GM21360 (cell line): Measurements from ENCODE around the gene ASMTL.
A peak's percentile ranks its signal among the peaks of the same experiment; 100 is the strongest.
"Not testable (repeated sequence)": the region's sequence is repeated elsewhere in the genome, so short reads cannot be mapped to it uniquely, and the experiment has no call there.

Source experiments
- ATAC-seq: cut with Tn5 transposase; IDR thresholded peaks from one replicate; pipeline ENCODE4 v1.9.1; 2021; ENCODE audit warnings: mild to moderate bottlenecking, moderate library complexity; ENCODE audit not compliant: unreplicated experiment

ASMTL gene

GRCh38 chrX:1462110-1462509 is 9.4 kb upstream of the ASMTL start:
- no peak for ATAC-seq

- no peak for ATAC-seq
These were observed 3.2 kb upstream of the ASMTL start for GRCh38 chrX:1455948-1456280.

DNA sequence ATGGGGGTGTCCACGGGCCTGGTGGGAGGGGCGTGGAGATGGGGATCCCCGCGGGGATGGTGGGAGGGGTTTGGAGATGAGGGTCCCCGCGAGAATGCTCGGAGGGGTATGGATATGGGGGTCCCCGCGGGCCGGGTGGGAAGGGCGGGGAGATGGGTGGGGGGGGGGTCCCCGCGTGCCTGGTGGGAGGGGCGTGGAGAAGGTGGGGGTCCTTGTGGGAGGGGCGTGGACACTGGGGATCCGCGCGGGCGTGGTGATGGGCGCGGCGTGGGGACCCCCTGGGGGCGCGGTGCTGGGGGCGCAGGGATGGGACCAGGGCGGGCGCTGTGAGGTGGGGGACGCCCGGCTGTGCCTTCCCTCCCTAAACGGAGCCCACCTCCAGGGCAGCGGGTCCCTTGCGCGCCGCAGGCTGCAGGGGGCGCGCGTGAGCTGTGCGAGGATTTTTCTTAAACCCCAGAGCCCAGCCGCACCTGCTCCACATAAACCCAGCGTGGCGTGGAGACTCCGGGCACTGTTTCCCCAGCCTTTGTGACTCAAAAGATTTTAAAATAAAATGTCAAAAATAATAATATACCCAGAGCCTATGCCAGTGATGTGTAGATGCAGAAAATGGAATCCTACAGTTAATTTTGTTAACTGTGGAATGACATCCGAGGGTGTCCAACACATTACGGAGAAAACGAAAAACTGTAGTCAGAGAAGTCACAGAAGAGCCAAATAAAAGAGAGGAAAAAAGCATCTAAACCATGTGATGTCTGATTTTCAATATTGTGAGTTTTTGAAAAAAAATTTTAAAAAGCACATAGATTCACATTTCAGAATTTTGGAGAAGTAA is 1.5 kb upstream of the ASMTL start:
- peak; percentile 45 for ATAC-seq

GRCh38 chrX:1453395-1453783 is 680 bp upstream of the ASMTL start:
- ATAC-seq: peak; percentile 11

DNA sequence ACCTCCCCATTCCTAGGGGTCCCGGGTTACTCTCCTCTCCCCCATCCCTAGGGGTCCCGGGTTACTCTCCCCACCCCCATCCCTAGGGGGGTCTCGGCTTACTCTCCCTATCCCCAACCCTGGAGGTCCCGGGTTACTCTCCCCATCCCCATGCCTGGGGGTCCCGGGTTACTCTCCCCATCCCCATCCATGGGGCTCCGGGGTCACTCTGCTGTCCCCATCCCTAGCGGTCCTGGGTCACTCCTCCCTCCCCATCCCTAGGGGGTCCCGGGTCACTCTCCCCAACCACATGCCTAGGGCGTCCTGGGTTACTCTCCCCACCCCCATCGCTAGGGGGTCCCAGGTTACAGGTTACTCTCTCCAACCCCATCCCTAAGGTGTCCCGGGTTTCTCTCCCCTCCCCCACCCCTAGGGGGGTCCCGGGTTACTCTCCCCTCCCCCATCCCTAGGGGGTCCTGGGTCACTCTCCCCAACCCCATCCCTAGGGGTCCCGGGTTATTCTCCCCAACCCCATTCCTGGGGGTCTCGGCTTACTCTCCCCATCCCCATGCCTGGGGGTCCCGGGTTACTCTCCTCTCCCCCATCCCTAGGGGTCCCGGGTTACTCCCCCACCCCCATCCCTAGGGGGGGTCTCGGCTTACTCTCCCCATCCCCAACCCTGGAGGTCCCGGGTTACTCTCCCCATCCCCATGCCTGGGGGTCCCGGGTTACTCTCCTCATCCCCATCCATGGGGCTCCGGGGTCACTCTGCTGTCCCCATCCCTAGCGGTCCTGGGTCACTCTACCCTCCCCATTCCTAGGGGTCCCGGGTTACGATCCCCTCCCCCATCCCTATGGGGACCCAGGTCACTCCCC is 821 bp downstream of the ASMTL start:
- no peak for ATAC-seq

DNA sequence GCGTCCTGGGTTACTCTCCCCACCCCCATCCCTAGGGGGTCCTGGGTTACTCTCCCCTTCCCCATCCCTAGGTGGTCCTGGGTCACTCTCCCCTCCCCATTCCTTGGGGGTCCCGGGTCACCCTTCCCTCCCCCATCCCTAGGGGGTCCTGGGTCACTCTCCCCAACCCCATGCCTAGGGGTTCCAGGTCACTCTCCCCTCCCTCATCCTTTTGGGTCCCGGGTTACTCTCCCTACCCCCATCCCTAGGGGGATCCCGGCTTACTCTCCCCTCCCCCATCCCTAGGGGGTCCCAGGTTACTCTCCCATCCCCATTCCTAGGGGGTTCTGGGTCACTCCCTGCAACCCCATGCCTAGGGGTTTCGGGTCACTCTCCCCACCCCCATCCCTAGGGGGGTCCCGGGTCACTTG is 1.5 kb downstream of the ASMTL start:
- no peak for ATAC-seq

- no peak for ATAC-seq
These were observed 2.1 kb downstream of the ASMTL start for GRCh38 chrX:1450361-1451161.

GRCh38 chrX:1449823-1450149 is 2.9 kb downstream of the ASMTL start:
- ATAC-seq: no peak

DNA sequence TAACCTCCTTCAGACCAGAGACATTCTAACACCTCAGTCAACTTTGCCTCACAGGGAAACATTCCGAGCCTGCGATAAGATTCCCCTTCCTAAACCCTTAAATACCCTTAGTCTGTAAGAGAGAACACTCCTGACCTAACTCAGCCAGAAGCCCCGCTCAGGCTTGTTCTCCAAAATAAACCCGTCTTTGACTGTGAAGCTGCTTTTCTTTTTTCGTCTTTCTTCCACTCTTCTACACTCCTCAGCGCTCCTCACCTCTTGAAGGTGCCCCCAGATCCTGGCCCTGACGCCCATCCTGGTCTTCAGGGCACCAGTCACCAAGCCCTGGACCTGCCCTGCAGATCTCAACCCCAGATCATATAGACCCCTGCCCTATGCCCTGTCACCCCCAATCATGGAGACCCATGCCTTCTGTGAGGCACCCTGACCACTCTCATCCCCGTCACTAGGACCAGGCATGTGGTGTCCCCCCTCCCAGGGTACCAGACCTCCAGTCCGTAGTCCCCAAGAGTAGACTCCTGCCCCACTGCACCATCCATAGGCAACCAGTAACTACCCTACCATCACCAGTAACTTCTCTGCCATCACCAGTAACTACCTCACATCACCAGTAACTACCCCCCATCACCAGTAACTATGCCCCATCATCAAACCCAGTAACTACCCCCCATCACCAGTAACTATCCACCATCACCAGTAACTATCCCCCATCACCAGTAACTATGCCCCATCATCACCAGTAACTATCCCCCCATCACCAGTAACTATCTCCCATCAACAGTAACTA is 3.5 kb downstream of the ASMTL start:
- no peak for ATAC-seq

DNA sequence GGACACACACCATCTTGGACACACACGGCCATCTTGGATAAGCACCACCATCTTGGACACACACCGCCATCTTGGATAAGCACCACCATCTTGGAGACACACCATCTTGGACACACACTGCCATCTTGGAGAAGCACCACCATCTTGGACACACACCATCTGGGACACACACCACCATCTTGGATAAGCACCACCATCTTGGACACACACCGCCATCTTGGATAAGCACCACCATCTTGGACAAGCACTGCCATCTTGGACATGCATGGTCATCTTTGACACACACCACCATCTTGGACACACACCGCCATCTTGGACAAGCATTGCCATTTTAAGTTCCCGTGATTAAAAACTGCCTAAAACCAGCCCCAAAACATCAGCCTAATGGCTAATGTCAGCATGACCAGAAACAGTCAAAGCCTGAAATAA is 4.1 kb downstream of the ASMTL start:
- ATAC-seq: not testable (repeated sequence)

GRCh38 chrX:1447969-1448572 is 4.6 kb downstream of the ASMTL start:
- not testable (repeated sequence) for ATAC-seq

GRCh38 chrX:1446984-1447968 is 5.4 kb downstream of the ASMTL start:
- not testable (repeated sequence) for ATAC-seq

DNA sequence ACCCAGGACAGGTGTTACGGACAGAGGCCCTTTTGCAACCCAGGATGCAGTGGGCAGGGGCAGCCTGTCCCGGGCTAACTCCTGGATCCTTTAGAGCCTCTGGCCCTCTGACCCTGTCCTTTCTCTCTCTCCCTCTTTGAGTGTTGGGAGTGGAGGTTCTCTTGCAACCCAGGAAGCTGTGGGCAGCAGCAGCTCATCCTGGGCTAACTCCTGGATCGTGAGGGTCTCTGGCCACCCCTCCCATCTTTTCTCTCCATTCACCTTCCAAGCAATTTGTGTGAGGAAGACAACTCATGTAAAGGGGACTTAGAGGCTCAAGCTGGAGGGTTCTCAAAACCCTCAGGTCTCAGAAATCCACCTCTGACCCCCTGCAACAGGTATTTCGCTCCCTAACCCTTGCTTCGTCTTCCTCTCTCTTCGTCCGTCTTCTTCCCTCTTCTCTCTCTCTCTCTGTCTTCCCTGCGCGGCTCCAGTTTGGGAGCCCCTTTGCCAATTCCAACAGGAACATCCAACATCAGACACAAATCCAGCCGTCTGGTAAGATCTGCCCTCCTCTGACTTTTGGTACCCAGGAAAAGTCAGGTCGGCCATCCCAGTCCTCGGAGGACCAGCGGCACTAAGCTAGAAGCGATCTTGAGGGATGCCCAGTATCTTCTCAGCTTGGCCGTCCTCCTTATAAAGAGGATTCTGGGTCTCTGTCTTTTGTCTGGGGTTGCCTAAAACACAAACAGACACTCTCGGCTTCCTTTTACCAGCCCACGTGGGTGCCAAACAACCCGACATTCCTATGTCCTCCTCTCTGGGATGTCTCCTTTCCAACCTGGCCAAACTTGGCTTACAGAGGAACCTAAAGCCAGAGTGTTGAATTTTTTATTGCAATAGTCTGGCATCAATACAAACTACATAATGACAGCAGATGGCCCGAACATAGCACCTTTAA is 7.9 kb downstream of the ASMTL start:
- no peak for ATAC-seq

DNA sequence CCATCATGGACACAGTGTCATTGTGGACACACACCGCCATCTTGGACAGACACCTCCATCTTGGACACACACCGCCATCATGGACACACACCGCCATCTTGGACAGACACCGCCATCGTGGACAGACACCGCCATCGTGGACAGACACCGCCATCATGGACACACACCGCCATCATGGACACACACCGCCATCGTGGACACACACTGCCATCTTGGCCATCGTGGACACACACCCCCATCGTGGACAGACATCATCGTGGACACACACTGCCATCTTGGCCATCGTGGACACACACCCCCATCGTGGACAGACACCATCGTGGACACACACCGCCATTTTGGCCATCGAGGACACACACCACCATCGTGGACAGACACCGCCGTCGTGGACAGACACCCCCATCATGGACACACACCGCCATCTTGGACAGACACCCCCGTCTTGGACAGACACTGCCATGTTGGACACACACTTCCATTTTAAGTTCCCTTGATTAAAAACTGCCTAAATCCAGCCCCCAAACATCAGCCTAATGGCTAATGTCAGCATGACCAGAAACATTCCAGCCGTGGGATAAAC is 9.1 kb downstream of the ASMTL start:
- ATAC-seq: no peak

DNA sequence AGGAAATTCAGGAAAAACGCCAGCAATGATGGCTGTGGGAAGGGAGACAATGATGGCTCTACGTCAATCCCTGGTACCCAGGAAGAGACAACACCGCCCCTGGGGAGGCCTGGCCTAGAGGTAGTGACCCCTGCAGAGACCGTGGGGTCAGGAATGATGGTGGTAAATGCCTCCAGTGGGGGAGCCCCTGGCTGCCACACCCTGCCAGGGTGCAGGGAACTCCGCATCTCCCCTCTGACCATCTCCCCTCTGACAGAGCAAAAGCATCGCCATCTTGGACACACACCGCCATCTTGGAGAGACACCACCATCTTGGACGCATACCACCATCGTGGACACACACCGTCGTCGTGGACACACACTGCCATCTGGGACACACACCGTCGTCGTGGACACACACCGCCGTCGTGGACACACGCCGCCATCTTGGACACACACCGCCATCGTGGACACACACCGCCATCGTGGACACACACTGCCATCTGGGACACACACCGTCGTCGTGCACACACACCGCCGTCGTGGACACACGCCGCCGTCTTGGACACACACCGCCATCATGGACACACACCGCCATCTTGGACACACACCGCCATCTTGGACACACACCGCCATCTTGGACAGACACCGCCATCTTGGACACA is 9.9 kb downstream of the ASMTL start:
- no peak for ATAC-seq

GRCh38 chrX:1442016-1442665 is 10.6 kb downstream of the ASMTL start:
- no peak for ATAC-seq

DNA sequence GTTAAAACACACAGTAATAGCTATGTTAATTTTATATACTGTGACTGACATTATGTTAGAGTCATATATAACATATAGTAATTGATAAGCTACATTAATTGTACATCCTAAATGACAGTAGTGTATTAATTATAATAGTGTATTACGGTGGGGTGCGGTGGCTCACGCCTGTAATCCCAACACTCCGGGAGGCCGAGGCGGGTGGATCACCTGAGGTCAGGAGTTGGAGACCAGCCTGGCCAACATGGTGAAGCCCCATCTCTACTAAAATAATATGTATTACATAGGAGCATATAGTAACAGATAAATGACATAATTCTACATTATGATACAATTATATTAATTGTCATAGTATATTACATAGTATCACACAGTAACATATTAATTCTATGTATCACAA is 12.2 kb downstream of the ASMTL start:
- no peak for ATAC-seq
